Measurements from ENCODE around the gene HBP1. TPM values are rescaled to one million over a fixed set of nuclear protein-coding genes. Genes with fewer than 3 reads are reported as not detected.

HBP1 gene
- total RNA-seq, 1 experiment from 2014 or later = 31.0 TPM

GRCh38 chr7:107206136-107206535 lies 37.3 kb downstream of the HBP1 start (continued):
- TF ChIP-seq HMGXB4 (CRISPR knock-in tag; IDR thresholded peaks at IDR 0.05) (no peak), ZBTB21 (CRISPR knock-in tag; IDR thresholded peaks at IDR 0.05; ENCODE audit: borderline replicate concordance) (no peak), ZNF138 (CRISPR knock-in tag; conservative IDR thresholded peaks at IDR 0.05) (no peak), NR2C2 (CRISPR knock-in tag; IDR thresholded peaks at IDR 0.05) (no peak), ZNF232 (CRISPR knock-in tag; IDR thresholded peaks at IDR 0.05) (no peak), E2F4 (CRISPR knock-in tag; IDR thresholded peaks at IDR 0.05; ENCODE audit: borderline replicate concordance, low read depth) (no peak)
- TF ChIP-seq, protein P1, sequence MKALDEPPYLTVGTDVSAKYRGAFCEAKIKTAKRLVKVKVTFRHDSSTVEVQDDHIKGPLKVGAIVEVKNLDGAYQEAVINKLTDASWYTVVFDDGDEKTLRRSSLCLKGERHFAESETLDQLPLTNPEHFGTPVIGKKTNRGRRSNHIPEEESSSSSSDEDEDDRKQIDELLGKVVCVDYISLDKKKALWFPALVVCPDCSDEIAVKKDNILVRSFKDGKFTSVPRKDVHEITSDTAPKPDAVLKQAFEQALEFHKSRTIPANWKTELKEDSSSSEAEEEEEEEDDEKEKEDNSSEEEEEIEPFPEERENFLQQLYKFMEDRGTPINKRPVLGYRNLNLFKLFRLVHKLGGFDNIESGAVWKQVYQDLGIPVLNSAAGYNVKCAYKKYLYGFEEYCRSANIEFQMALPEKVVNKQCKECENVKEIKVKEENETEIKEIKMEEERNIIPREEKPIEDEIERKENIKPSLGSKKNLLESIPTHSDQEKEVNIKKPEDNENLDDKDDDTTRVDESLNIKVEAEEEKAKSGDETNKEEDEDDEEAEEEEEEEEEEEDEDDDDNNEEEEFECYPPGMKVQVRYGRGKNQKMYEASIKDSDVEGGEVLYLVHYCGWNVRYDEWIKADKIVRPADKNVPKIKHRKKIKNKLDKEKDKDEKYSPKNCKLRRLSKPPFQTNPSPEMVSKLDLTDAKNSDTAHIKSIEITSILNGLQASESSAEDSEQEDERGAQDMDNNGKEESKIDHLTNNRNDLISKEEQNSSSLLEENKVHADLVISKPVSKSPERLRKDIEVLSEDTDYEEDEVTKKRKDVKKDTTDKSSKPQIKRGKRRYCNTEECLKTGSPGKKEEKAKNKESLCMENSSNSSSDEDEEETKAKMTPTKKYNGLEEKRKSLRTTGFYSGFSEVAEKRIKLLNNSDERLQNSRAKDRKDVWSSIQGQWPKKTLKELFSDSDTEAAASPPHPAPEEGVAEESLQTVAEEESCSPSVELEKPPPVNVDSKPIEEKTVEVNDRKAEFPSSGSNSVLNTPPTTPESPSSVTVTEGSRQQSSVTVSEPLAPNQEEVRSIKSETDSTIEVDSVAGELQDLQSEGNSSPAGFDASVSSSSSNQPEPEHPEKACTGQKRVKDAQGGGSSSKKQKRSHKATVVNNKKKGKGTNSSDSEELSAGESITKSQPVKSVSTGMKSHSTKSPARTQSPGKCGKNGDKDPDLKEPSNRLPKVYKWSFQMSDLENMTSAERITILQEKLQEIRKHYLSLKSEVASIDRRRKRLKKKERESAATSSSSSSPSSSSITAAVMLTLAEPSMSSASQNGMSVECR (CRISPR knock-in tag; IDR thresholded peaks at IDR 0.05; ENCODE audit: borderline replicate concordance) = no peak

DNA sequence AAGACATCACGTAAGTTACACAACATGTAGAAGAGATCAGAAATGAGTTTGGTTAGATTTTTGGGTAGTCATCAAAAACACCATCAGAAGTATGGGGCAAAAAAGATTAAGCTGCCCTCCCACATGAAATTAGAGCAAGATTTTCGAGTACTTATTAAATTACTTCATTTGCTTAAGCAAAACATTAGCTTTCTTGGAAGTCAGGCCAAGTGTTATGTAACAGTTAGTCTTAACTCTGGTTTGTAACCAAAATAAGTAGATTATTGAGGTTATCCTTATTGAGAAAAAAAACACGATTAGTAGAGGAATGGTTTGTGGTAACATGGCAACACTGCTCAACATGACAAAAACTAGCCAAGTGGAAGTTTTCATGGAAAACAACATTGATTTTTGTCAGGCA lies 37.9 kb downstream of the HBP1 start:
- H3K4me3 Mint-ChIP-seq = no peak overlapping the region
- POLR2A ChIA-PET = interaction anchor here (0.5 kb wide), 1 partner anchor 45 kb away, joined by 3 read pairs; no protein-coding TSS in a partner anchor
- DNase-seq (ENCODE audit: low spot score) = no peak
- no peaks in the 10 kb centered on the region for H3K27me3 Mint-ChIP-seq (ENCODE audit: low read depth)
- no peak for ATAC-seq
- no peak overlapping the region for H3K27ac Mint-ChIP-seq
- CTCF ChIA-PET = interaction anchor here (1.2 kb wide), 1 partner anchor 260 kb away, joined by 3 read pairs; no protein-coding TSS in a partner anchor
- no peaks in the 10 kb centered on the region for H3K9me3 Mint-ChIP-seq
- H3K36me3 Mint-ChIP-seq = peaks cover 11% of the 10 kb centered on the region
- no peak for TF ChIP-seq ETV6 (CRISPR knock-in tag; IDR thresholded peaks at IDR 0.05)
- no peak for TF ChIP-seq MYBL2 (CRISPR knock-in tag; IDR thresholded peaks at IDR 0.05)
- no peaks in the 10 kb centered on the region for H3K4me1 Mint-ChIP-seq

- no peak for ATAC-seq
- H3K4me1 Mint-ChIP-seq = no peaks in the 10 kb centered on the region
- peaks cover 6% of the 10 kb centered on the region for H3K36me3 Mint-ChIP-seq
- no peak overlapping the region for H3K27ac Mint-ChIP-seq
- H3K27me3 Mint-ChIP-seq (ENCODE audit: low read depth) = no peaks in the 10 kb centered on the region
- no peak for DNase-seq (ENCODE audit: low spot score)
- H3K4me3 Mint-ChIP-seq = no peak overlapping the region
- ChIA-PET POLR2A (no interaction called here), CTCF (interaction anchor here (1.2 kb wide), 1 partner anchor 261 kb away, joined by 3 read pairs; no protein-coding TSS in a partner anchor)
- no peaks in the 10 kb centered on the region for H3K9me3 Mint-ChIP-seq
- TF ChIP-seq, protein P2, sequence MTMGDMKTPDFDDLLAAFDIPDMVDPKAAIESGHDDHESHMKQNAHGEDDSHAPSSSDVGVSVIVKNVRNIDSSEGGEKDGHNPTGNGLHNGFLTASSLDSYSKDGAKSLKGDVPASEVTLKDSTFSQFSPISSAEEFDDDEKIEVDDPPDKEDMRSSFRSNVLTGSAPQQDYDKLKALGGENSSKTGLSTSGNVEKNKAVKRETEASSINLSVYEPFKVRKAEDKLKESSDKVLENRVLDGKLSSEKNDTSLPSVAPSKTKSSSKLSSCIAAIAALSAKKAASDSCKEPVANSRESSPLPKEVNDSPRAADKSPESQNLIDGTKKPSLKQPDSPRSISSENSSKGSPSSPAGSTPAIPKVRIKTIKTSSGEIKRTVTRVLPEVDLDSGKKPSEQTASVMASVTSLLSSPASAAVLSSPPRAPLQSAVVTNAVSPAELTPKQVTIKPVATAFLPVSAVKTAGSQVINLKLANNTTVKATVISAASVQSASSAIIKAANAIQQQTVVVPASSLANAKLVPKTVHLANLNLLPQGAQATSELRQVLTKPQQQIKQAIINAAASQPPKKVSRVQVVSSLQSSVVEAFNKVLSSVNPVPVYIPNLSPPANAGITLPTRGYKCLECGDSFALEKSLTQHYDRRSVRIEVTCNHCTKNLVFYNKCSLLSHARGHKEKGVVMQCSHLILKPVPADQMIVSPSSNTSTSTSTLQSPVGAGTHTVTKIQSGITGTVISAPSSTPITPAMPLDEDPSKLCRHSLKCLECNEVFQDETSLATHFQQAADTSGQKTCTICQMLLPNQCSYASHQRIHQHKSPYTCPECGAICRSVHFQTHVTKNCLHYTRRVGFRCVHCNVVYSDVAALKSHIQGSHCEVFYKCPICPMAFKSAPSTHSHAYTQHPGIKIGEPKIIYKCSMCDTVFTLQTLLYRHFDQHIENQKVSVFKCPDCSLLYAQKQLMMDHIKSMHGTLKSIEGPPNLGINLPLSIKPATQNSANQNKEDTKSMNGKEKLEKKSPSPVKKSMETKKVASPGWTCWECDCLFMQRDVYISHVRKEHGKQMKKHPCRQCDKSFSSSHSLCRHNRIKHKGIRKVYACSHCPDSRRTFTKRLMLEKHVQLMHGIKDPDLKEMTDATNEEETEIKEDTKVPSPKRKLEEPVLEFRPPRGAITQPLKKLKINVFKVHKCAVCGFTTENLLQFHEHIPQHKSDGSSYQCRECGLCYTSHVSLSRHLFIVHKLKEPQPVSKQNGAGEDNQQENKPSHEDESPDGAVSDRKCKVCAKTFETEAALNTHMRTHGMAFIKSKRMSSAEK (CRISPR knock-in tag; IDR thresholded peaks at IDR 0.05; ENCODE audit: borderline replicate concordance) = no peak
- TF ChIP-seq ZNF232 (CRISPR knock-in tag; IDR thresholded peaks at IDR 0.05) = no peak
- TF ChIP-seq MYBL2 (CRISPR knock-in tag; IDR thresholded peaks at IDR 0.05) = no peak
- TF ChIP-seq ZBTB21 (CRISPR knock-in tag; IDR thresholded peaks at IDR 0.05; ENCODE audit: borderline replicate concordance) = no peak
- no peak for TF ChIP-seq ZNF219 (CRISPR knock-in tag; IDR thresholded peaks at IDR 0.05; ENCODE audit: borderline replicate concordance)
- TF ChIP-seq FOXK1 (CRISPR knock-in tag; IDR thresholded peaks at IDR 0.05) = no peak
- no peak for TF ChIP-seq JUN (CRISPR knock-in tag; IDR thresholded peaks at IDR 0.05)
- no peak for TF ChIP-seq EMX1 (CRISPR knock-in tag; IDR thresholded peaks at IDR 0.05)
- TF ChIP-seq, protein P3, sequence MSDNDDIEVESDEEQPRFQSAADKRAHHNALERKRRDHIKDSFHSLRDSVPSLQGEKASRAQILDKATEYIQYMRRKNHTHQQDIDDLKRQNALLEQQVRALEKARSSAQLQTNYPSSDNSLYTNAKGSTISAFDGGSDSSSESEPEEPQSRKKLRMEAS (CRISPR knock-in tag; IDR thresholded peaks at IDR 0.05) = no peak
- TF ChIP-seq, protein P4, sequence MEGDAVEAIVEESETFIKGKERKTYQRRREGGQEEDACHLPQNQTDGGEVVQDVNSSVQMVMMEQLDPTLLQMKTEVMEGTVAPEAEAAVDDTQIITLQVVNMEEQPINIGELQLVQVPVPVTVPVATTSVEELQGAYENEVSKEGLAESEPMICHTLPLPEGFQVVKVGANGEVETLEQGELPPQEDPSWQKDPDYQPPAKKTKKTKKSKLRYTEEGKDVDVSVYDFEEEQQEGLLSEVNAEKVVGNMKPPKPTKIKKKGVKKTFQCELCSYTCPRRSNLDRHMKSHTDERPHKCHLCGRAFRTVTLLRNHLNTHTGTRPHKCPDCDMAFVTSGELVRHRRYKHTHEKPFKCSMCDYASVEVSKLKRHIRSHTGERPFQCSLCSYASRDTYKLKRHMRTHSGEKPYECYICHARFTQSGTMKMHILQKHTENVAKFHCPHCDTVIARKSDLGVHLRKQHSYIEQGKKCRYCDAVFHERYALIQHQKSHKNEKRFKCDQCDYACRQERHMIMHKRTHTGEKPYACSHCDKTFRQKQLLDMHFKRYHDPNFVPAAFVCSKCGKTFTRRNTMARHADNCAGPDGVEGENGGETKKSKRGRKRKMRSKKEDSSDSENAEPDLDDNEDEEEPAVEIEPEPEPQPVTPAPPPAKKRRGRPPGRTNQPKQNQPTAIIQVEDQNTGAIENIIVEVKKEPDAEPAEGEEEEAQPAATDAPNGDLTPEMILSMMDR (IDR thresholded peaks at IDR 0.05) = no peak
- no peak for TF ChIP-seq FOXP1 (CRISPR knock-in tag; IDR thresholded peaks at IDR 0.05; ENCODE audit: borderline replicate concordance)
- TF ChIP-seq KAT7 (CRISPR knock-in tag; IDR thresholded peaks at IDR 0.05; ENCODE audit: borderline replicate concordance) = no peak
- TF ChIP-seq ZNF396 (CRISPR knock-in tag; IDR thresholded peaks at IDR 0.05; ENCODE audit: borderline replicate concordance) = no peak
Observed at GRCh38 chr7:107207459-107207858, 38.7 kb downstream of the HBP1 start.
